Measurements from ENCODE around the gene ELANE. TPM values are rescaled to one million over a fixed set of nuclear protein-coding genes. Genes with fewer than 3 reads are reported as not detected.

ELANE gene
- total RNA-seq, 3 donors from 2014 or later, result 0.43 to 1.2 (median 0.77) TPM

DNA sequence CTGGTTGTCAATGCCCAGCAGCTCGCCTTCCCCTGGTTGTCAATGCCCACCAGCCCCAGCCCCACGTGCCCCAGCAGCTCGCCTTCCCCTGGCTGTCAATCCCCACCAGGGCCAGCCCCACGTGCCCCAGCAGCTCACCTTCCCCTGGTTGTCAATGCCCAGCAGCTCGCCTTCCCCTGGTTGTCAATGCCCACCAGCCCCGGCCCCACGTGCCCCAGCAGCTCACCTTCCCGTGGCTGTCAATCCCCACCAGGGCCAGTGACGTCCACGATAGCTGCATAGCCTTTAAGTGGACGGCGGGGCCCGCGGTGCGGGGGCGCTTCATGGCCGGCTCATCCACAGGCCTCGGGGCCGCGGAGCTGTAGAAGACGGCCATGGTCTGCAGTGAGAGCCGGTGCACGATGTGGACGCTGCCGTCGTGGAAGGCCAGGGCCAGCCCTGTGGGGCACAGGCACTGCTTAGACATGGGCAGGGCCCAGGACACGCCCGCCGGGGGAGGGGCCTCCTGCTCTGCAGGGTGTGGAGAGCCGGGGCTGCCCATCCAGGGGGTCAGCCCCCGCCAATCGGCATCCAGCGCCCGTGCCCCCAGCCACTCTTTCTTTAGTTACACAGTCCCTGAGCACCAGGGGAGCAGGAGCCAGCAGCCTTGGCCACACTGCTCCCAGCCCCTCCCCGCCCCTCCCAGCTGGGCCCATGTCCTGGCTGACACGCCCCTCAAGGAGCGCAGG, 27.8 kb downstream of the ELANE start:
- TF ChIP-seq, protein P1, sequence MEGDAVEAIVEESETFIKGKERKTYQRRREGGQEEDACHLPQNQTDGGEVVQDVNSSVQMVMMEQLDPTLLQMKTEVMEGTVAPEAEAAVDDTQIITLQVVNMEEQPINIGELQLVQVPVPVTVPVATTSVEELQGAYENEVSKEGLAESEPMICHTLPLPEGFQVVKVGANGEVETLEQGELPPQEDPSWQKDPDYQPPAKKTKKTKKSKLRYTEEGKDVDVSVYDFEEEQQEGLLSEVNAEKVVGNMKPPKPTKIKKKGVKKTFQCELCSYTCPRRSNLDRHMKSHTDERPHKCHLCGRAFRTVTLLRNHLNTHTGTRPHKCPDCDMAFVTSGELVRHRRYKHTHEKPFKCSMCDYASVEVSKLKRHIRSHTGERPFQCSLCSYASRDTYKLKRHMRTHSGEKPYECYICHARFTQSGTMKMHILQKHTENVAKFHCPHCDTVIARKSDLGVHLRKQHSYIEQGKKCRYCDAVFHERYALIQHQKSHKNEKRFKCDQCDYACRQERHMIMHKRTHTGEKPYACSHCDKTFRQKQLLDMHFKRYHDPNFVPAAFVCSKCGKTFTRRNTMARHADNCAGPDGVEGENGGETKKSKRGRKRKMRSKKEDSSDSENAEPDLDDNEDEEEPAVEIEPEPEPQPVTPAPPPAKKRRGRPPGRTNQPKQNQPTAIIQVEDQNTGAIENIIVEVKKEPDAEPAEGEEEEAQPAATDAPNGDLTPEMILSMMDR (IDR thresholded peaks at IDR 0.05), result no peak
- intact Hi-C loops (cut with DNase I, micrococcal nuclease), result no loop called here
- DNase-seq (peak in 1 of 3 donors; percentile 52), ATAC-seq (peak; percentile 45)
- Histone ChIP-seq H3K4me1 (ENCODE audit: low read depth) (no peaks in the 10 kb centered on the region), H3K36me3 (ENCODE audit: low read depth) (peaks cover 4% of the 10 kb centered on the region), H3K4me3 (no peak overlapping the region), H3K9me3 (no peaks in the 10 kb centered on the region)

DNA sequence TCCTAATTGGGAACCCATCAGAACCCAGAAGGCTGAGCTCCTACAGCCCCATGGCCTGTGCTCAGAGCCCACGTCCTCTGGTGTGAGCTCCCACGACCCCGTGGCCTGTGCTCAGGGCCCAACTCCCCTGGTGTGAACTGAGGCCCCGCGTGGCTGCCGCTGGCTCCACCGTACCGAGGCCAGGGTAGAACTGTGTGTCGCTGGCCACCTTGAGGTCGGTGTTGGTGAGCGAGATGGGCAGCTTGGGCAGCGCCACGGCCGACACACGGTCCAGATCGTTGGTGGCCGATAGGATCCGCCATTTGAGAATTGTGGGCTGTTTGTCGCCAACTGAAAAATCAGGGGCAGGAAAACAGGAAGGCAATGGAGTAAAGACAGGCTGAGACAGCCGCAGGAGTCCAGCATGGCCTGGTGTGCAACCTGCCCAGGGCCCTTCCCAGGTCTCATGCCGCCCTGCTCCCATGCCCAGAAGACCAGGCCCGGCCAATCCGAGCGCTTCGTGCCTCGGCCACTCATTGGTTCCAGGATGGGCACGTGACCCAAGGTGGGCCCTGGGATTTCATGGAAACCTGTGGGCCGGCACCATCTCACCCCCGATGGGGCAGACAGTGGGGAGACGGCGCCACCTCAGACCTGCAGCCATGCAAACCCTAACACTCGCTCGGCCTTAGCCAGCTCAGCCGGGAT, 29.4 kb downstream of the ELANE start:
- TF ChIP-seq, protein P1 (IDR thresholded peaks at IDR 0.05), result no peak
- ATAC-seq (no peak), DNase-seq (no peak)
- intact Hi-C loops (cut with DNase I, micrococcal nuclease), result no loop called here
- no peaks in the 10 kb centered on the region for H3K4me1 ChIP-seq (ENCODE audit: low read depth)
- H3K9me3 ChIP-seq, result no peaks in the 10 kb centered on the region
- no peak overlapping the region for H3K4me3 ChIP-seq
- H3K36me3 ChIP-seq (ENCODE audit: low read depth), result peaks cover 4% of the 10 kb centered on the region

DNA sequence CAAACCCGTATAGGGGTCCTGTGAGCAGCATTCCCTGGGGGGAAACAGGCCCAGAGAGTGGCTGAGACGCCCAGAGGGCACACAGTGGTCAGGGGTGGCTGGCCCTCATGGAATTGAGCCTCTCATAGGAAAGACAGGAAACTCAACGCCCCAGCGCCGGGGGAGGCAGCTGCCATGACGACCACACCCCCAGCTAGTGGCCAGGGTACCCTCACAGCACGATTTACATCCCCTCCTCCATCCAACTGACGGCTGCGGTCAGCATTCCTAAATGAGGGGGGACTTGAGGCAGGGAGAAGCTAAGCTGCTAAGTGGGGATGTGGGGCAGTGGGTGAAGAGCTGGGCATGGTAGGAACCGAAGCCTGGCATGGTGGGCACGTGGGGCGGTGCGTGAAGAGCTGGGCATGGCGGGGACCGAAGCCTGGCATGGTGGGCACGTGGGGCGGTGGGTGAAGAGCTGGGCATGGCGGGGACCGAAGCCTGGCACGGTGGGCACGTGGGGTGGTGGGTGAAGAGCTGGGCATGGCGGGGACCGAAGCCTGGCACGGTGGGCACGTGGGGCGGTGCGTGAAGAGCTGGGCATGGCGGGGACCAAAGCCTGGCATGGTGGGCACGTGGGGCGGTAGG, 30.9 kb downstream of the ELANE start:
- H3K36me3 ChIP-seq (ENCODE audit: low read depth), result peaks cover 4% of the 10 kb centered on the region
- H3K4me1 ChIP-seq (ENCODE audit: low read depth), result no peaks in the 10 kb centered on the region
- ATAC-seq, result no peak
- intact Hi-C loops (cut with DNase I, micrococcal nuclease), result no loop called here
- no peak for DNase-seq
- H3K9me3 ChIP-seq, result no peaks in the 10 kb centered on the region
- H3K4me3 ChIP-seq, result no peak overlapping the region
- TF ChIP-seq, protein P1 (IDR thresholded peaks at IDR 0.05), result no peak

GRCh38 chr19:883661-884211, 31.6 kb downstream of the ELANE start:
- TF ChIP-seq, protein P1 (IDR thresholded peaks at IDR 0.05), result no peak
- no peaks in the 10 kb centered on the region for H3K9me3 ChIP-seq
- intact Hi-C loops (cut with DNase I, micrococcal nuclease), result no loop called here
- no peak overlapping the region for H3K4me3 ChIP-seq
- ATAC-seq (no peak), DNase-seq (no peak)
- H3K4me1 ChIP-seq (ENCODE audit: low read depth), result no peaks in the 10 kb centered on the region
- peaks cover 4% of the 10 kb centered on the region for H3K36me3 ChIP-seq (ENCODE audit: low read depth)

- Histone ChIP-seq H3K4me3 (no peak overlapping the region), H3K9me3 (no peaks in the 10 kb centered on the region), H3K36me3 (ENCODE audit: low read depth) (peaks cover 5% of the 10 kb centered on the region), H3K4me1 (ENCODE audit: low read depth) (no peaks in the 10 kb centered on the region)
- ATAC-seq, result no peak
- TF ChIP-seq, protein P1 (IDR thresholded peaks at IDR 0.05), result no peak
- intact Hi-C loops (cut with DNase I, micrococcal nuclease), result no loop called here
- no peak for DNase-seq
Measured at GRCh38 chr19:884420-885211, 32.5 kb downstream of the ELANE start.

All from mucosa of descending colon (tissue), 3 donors.